Epithelial cell of prostate (primary cell): Measurements from ENCODE around the gene FAM199X.
"Not testable (repeated sequence)": the region's sequence is repeated elsewhere in the genome, so short reads cannot be mapped to it uniquely, and the experiment has no call there.

ENCODE experiments used
- DNase-seq: peaks from one replicate; pipeline ENCODE4 v3.0.0-alpha.2; 2011; ENCODE audit warnings: low read depth, low spot score
- H3K27ac ChIP-seq: fragments of 450-650 bp; 2 replicates; pipeline ENCODE4 v1.5.1; 2017; ENCODE audit warnings: mild to moderate bottlenecking

FAM199X gene

DNA sequence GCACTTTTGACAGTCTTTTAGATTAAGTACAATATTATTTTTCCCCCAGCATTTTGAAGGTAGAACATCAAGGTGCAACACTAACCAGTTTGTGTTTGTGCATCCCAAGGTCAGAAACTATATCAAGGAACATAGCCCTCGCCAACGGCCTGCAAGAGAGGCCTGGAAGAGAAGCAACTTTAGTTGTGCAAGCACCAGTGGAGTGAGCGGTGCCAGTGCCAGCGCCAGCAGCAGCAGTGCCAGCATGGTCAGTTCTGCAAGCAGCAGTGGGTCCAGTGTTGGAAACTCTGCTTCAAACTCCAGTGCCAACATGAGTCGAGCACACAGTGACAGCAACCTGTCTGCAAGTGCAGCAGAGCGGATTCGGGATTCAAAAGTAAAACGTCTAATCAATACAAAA, 21.7 kb downstream of the FAM199X start:
- DNase-seq = no peak

DNA sequence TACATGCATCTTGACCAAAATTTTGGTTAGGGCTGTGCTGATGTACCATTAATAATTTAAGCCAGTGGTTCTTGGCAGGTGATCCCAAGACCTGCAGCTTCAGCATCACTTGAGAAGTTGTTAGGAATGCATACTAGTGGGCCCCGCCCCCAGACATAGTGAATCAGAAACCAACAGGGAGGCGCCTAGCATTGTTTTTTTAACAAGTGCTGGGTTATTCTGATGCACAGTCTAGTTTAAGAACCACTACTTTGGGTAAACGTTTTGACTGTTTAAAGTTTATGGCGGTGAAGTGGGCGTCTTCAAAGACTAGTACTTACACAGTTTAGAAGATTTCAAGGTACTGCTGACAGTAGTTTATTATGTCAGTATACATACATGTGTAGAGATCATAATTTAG, 23.6 kb downstream of the FAM199X start:
- DNase-seq = no peak
- H3K27ac ChIP-seq = no peak overlapping the region

More for the DNA sequence above, 21.7 kb downstream of the FAM199X start:
- H3K27ac ChIP-seq = no peak overlapping the region

DNA sequence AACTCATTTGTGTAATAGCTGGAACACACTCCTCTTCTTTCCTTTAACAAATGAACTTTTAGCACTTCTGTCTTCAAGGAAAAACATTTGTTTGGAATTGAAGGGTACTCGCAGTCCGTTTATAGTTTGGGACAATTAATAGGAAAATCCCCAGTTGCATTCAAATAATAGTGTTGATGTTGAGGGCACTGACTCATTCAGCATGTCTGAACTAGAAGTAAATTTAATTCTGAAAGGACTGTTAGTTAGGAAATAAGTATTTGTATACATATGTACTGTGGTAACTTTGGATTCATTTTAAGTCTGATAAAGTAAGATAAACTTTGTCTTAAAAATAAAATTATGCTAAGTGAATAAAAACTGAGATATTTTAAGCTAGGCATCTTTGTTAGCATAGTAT, 27.2 kb downstream of the FAM199X start:
- H3K27ac ChIP-seq = peak overlapping the region; percentile 5
- DNase-seq = no peak

DNA sequence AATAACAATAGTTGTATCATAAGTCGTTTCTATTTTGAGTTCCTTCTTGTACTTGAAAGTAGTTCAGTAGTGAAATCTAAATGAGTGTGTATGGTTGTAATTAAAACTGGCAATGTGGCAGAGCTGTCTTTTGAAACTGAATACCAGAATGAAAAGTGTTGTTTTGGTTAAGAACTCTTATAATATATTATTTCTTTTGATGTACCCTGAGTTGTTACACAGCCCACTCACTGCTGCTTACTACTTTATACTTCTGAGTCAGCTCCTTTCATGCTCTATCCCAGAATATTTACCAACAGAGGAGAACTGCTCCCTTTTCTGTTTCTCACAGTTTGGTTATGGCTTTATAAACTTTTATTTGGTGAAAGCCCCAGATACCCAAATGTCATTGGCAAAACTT, 28.8 kb downstream of the FAM199X start:
- no peak overlapping the region for H3K27ac ChIP-seq
- DNase-seq = no peak

DNA sequence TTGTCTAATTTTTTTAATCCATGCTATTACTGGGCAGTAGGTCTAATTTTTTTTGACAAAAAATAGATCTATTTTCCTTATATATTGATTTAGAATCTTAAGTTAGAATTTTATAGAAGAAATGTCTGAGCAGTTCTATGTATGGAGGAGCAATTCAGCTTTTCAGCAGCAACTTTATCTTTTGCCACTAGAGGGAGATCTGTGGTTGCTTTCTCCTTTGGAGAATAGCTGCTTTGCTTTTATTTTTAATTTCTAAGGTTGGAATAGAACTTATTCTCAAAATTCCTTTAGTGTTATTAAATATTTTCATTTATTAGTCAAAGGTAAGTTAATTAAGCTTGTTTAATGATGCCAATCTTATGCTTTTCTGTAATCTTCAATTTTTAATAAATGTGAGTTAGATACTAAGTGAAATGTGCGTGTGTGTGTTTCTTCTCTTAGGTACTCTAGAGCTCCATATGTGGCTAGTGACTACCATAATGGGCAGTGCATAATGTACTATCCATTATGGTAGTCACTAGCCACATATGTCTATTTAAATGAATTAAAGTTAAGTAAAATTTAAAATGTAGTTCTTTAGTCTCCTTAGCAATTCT, 29.3 kb downstream of the FAM199X start:
- DNase-seq = no peak

DNA sequence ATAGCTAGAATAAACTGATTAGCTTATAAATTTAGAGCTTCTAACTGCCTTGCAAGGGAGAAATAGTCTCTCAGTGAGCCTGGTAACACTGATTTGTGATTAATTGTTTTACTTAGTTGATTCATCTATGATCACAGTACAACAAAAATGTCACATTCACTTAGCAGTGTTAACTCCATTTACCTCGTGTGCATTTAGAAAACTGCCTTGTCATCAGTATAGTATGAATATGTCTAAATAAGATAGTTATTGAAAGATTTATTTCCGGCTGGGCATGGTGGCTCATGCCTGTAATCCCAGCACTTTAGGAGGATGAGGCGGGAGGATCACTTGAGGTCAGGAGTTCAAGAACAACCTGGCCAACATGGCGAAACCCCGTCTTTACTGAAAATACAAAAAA, 39.3 kb downstream of the FAM199X start:
- no peak overlapping the region for H3K27ac ChIP-seq
- no peak for DNase-seq

More for the DNA sequence above, 29.3 kb downstream of the FAM199X start:
- H3K27ac ChIP-seq = no peak overlapping the region

DNA sequence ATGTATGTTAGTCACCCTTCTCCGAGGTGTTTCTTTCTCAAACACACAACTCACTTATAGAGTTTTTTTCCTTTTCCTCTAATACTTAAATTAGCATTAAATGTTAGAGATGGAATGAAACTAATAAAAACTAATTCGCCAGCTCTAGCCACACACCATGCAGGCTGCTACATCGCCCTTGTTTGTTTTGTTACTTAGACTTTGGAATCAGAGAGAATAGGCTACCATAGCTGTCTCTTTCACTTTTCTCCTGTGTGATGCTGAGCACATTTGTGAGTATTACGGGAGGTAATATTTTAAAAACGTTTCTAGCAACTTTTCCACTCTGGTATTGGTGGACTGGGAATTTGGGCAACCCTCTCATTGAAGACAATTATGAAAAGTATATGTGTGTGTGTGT, 44.9 kb downstream of the FAM199X start:
- no peak for DNase-seq
- no peak overlapping the region for H3K27ac ChIP-seq

DNA sequence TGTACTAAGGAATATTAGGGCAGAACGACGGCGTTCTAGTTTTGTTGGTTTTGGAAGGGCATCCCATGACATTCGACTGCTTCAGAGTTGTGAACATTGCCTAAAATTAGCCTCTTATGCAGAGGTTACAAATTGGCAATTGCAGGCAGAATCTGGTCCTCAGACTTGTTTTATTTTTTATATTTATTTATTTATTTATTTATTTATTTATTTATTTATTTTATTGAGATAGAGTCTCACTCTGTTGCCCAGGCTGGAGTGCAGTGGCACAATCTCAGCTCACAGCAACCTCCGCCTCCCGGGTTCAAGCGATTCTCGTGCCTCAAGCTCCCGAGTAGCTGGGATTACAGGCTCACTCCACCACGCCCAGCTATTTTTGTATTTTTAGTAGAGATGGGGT, 63.8 kb downstream of the FAM199X start:
- not testable (repeated sequence) for DNase-seq, H3K27ac ChIP-seq
